Activated T-helper 9 cell treated with anti-CD3 and anti-CD28 coated beads, Interleukin-2, amount 50 U/mL, for 16 hours (primary cell): Measurements from ENCODE around the gene ANKMY2.

Experiments used
- DNase-seq: peaks from one replicate; pipeline ENCODE4 v3.0.0-alpha.2; 2020; ENCODE audit warnings: low read depth

The ANKMY2 gene

GRCh38 chr7:16579216-16579615 lies 66.3 kb downstream of the ANKMY2 start:
- DNase-seq, result no peak

DNA sequence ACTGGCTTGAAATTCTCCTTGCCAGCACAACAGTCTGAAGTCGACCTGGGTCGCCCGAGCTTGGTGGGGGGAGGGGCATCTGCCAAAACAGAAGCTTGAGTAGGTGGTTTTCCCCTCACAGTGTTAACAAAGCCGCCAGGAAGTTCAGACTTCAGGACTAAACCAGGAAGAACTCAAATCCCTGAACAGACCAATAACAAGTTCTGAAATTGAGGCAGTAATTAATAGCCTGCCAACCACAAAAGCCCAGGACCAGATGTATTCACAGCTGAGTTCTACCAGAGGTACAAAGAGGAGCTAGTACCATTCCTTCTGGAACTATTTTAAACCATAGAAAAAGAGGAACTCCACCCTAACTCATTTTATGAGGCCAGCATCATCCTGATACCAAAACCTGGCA lies 73.6 kb downstream of the ANKMY2 start:
- no peak for DNase-seq

DNA sequence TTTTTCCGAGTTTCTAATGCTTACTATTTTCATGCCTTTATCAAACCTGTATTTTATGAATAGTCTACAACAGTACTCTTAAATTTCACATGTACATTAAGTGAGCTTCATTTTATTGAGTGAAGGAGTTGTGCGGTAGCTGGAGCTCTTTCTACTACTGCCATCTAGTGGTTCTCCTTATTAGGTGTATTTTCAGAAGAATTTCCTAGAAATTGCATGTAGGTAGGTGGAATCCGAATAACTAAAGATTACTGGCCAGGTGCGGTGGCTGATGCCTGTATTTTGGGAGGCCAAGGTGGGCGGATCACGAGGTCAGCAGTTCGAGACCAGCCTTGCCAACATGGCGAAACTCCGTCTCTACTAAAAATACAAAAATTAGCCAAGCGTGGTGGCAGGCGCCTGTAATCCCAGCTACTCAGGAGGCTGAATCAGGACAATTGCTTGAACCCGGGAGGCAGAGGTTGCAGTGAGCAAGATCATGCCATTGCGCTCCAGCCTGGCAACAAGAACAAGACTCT lies 80.6 kb downstream of the ANKMY2 start:
- DNase-seq, result no peak

- DNase-seq, result no peak
Observed at GRCh38 chr7:16564023-16564380, 81.6 kb downstream of the ANKMY2 start.

DNA sequence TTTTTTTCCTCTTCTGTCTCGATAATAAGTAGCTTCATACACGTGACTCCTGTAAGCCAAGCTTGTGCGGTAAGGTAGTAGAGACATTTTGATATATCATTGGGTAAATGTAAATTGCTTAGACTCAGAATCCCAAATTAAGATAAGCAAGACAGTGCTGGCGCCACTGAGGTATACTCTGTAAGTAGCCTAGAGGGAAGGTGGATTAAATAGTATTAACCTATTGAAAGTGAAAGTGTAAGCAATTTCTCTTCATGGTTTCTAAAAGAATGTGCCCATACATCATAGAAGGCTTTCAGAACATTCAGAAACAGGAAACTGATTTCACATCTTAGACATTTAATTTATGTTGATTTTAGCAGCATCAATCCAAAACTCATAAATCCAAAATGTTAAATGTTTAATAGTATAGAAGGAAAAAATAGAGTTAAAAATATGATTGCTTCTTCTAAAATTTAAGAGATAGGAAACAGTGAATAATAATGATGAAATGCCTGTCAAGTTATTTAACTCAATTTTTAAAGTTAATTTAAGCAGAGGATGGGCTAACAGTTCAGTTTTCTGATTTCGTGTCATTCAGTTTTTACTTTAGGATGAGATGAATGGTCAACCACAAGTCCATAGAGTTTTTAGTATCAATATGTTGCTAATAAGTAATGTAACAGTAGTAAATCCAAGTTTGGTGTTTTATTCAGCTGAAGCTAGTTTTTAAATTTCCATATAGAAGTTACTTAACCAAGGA lies 82.1 kb downstream of the ANKMY2 start:
- DNase-seq, result no peak

GRCh38 chr7:16562456-16563220 lies 82.9 kb downstream of the ANKMY2 start:
- no peak for DNase-seq

- no peak for DNase-seq
Observed at GRCh38 chr7:16561943-16562342, 83.6 kb downstream of the ANKMY2 start.

- no peak for DNase-seq
Observed at GRCh38 chr7:16559497-16560179, 85.9 kb downstream of the ANKMY2 start.

- DNase-seq, result no peak
Observed at GRCh38 chr7:16558761-16559302, 86.7 kb downstream of the ANKMY2 start.

DNA sequence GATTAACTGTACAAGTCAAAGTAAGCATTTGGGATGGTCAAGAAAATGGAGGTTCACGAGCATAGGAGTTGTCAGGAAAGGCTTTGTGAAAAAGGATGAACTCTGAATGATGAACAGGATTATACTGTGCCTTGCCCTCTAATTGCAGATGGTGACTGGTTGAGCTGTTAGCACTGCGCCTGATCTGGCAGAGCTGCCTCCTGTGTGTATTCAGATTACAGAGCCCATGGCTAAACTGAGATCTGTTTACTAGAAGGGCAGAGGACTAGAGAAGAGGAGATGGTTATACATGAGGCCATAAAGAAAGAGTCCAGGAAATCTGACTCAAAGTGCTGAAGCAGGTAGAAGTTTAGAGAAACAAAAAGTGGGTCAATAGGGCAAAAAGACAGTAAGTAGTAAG lies 89.2 kb downstream of the ANKMY2 start:
- no peak for DNase-seq

GRCh38 chr7:16554518-16555236 lies 90.9 kb downstream of the ANKMY2 start:
- no peak for DNase-seq

DNA sequence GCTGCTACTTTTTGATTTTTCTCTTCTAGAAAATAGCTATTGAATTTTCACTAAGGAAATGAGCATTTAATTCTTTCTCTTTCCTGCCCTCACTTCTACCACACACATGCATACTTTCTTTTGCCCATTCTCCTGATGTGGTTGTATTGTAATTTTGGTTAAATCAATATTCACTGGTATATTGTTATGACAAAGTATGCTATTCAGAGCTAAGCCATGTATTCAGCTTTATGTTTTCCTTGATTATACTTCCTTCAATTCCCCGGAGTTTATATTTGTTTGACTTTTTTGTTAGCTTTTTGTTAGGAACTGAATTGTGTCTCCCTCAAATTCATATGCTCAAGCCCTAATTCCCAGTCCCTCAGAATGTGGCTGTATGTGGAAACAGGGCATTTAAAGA lies 94.9 kb downstream of the ANKMY2 start:
- no peak for DNase-seq
